A549 treated with Mapracorat at 1 μM for 4 hours (cell line): ENCODE measurements around the gene YIPF6. TPM values are rescaled to one million over a fixed set of nuclear protein-coding genes. Genes with fewer than 3 reads are reported as not detected.

Source experiments
- total RNA-seq: library from RNA; stranded (reverse); fragments of 200-300 nt; extraction: Qiagen RNA extraction; gene quantifications from 5 replicates; pipeline ENCODE4 v1.2.3, GENCODE V29; 2022

YIPF6 gene
- 23.6 to 36.6 TPM (median 31.1 TPM) in 5 replicates for total RNA-seq

DNA sequence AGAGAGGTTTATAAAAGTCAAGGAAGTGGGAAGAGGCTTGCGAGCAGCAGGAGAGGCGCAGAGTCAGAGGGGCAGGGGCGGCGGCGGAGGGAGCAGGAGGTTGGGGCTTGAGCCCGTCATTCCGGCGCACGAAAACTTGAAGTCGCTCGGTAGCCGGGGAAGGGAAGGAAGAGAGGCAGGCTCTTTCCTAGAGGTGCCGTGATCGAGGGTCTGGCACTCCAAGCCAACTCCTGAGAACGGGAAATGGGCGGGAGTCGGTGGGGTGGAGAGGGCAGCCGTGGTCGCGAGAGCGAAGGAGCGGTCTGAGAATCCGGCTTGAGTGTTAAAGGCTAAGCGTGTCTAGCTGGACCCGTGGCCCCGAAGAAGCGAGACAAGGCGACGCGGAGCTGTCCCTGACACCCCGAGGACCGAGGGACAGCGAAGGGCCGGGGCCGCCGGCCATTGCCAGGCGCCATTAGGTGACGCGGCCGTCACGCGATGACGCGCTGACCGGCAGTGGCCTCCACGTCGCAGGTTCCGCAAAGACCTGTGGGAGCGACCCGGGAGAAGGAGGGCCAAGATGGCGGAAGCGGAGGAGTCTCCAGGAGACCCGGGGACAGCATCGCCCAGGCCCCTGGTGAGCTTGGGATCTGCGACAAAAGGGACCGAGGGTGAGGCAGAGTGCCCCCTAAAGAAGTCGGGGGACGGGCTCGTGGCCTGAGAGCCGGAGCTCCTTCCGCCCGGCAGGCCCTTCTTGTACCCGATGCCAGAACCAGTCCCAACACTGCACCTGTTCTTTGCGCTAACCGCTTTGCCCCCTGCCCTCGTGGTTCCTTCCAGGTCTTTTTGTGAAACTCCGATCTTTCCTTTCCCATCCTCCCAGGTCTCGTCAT lies at the start of gene YIPF6:
Gene YIPF6, plus strand, starts transcription at position 544 of the 872 bp plus-strand sequence. Its CDS starts 16 bp downstream, at position 560.

Other genes starting within 250 kb of the YIPF6 start
- gene OPHN1, start 65.6 kb upstream of the YIPF6 start, total RNA-seq = 1.3 to 2.3 TPM (median 1.5 TPM) in 5 replicates
- gene STARD8, start 148.6 kb downstream of the YIPF6 start, total RNA-seq = 1.1 to 2.3 TPM (median 1.7 TPM) in 5 replicates